Smooth muscle cell (in vitro differentiated cells): ENCODE data around the gene ZNF579. TPM values are rescaled to one million over a fixed set of nuclear protein-coding genes. Genes with fewer than 3 reads are reported as not detected.

Experiments
- DNase-seq: peaks from one replicate; lab custom pipeline; 2025; ENCODE audit not compliant: unreplicated experiment; lab: John Stamatoyannopoulos, UW
- H2AFZ ChIP-seq: fragments of 200-600 bp; sonication (generic); 2 replicates; pipeline ENCODE4 v1.6.0; 2016; ENCODE audit warnings: antibody characterized with exemption, low read depth, mild to moderate bottlenecking
- H3F3A ChIP-seq: fragments of 200-600 bp; sonication (generic); 2 replicates; pipeline ENCODE4 v1.6.0; 2017; ENCODE audit warnings: antibody characterized with exemption, low read depth
- H3K27ac ChIP-seq: fragments of 200-600 bp; sonication (generic); 2 replicates; pipeline ENCODE4 v1.5.1; 2016; ENCODE audit warnings: low read depth, mild to moderate bottlenecking
- H3K27me3 ChIP-seq: fragments of 200-600 bp; sonication (generic); 2 replicates; pipeline ENCODE4 v1.6.1; 2016; ENCODE audit warnings: low read depth, mild to moderate bottlenecking
- H3K36me3 ChIP-seq: fragments of 200-600 bp; sonication (generic); 2 replicates; pipeline ENCODE4 v1.5.1; 2016; ENCODE audit warnings: low read depth
- H3K4me1 ChIP-seq: fragments of 200-600 bp; sonication (generic); 2 replicates; pipeline ENCODE4 v1.5.1; 2016; ENCODE audit warnings: low read depth
- H3K4me2 ChIP-seq: fragments of 200-600 bp; sonication (generic); 2 replicates; pipeline ENCODE4 v1.6.0; 2016; ENCODE audit warnings: mild to moderate bottlenecking
- H3K4me3 ChIP-seq: fragments of 200-600 bp; sonication (generic); 2 replicates; pipeline ENCODE4 v1.5.1; 2016; ENCODE audit warnings: mild to moderate bottlenecking
- H3K79me2 ChIP-seq: fragments of 200-600 bp; sonication (generic); 2 replicates; pipeline ENCODE4 v1.6.0; 2016; ENCODE audit warnings: low read depth, mild to moderate bottlenecking
- H3K9ac ChIP-seq: fragments of 200-600 bp; sonication (generic); 2 replicates; pipeline ENCODE4 v1.6.0; 2016; ENCODE audit warnings: low read depth
- H3K9me3 ChIP-seq: fragments of 200-600 bp; sonication (generic); replicated peaks from 2 replicates; pipeline ENCODE4 v1.5.1; 2016; ENCODE audit warnings: low read depth
- H4K20me1 ChIP-seq: fragments of 200-600 bp; sonication (generic); 2 replicates; pipeline ENCODE4 v1.6.0; 2016; ENCODE audit warnings: low read depth
- CTCF ChIP-seq: fragments of 200-600 bp; sonication (generic); IDR thresholded peaks from 2 replicates; pipeline ENCODE4 v1.5.1; 2017; ENCODE audit warnings: borderline replicate concordance, mild to moderate bottlenecking, antibody characterized with exemption; ENCODE audit not compliant: insufficient read depth, poor library complexity, severe bottlenecking
- WGBS: methylation state at CpG from one replicate; pipeline ENCODE4 v1.1.7; 2016; ENCODE audit warnings: low lambda C conversion rate; 5-methylcytosine and 5-hydroxymethylcytosine counted together
- polyA plus RNA-seq: library from polyadenylated mRNA; unstranded; fragments of >200 nt; fragmentation: Nextera tagmentation; extraction: Ambion mirVana; gene quantifications from 2 replicates; pipeline ENCODE4 v1.2.1, GENCODE V29; 2016
- total RNA-seq: library from RNA; depleted of rRNA; stranded (reverse); fragments of >200 nt; gene quantifications from 2 replicates; pipeline ENCODE4 v1.2.3, GENCODE V29; 2014

The ZNF579 gene
- total and polyA plus RNA-seq, 2 experiments from 2014 or later = 4.2 to 15.1 TPM

GRCh38 chr19:55598034-55598433 lies 17.4 kb upstream of the ZNF579 start:
- no peak for DNase-seq
- H3K79me2 ChIP-seq = no peaks in the 10 kb centered on the region
- H3K27ac ChIP-seq = no peak overlapping the region
- H3K36me3 ChIP-seq = no peaks in the 10 kb centered on the region
- no peak overlapping the region for H2AFZ ChIP-seq
- no peaks in the 10 kb centered on the region for H3K9me3 ChIP-seq
- H3K4me2 ChIP-seq = peak overlapping the region; percentile 78
- no peak for TF ChIP-seq CTCF
- H3K4me1 ChIP-seq = peaks cover 6% of the 10 kb centered on the region
- no peaks in the 10 kb centered on the region for H3K27me3 ChIP-seq
- H3K4me3 ChIP-seq = no peak overlapping the region
- WGBS = 82% methylated on average over 9 of the region's 9 CpGs
- H4K20me1 ChIP-seq = no peaks in the 10 kb centered on the region
- no peak overlapping the region for H3K9ac ChIP-seq
- peaks cover 9% of the 10 kb centered on the region for H3F3A ChIP-seq

GRCh38 chr19:55597501-55597921 lies 16.9 kb upstream of the ZNF579 start:
- H3K4me3 ChIP-seq = no peak overlapping the region
- no peak overlapping the region for H3K9ac ChIP-seq
- no peak overlapping the region for H3K4me2 ChIP-seq
- TF ChIP-seq CTCF = no peak
- 97% methylated on average over 23 of the region's 30 CpGs for WGBS
- H3K4me1 ChIP-seq = peaks cover 6% of the 10 kb centered on the region
- H3F3A ChIP-seq = peaks cover 9% of the 10 kb centered on the region
- H3K27me3 ChIP-seq = no peaks in the 10 kb centered on the region
- no peak overlapping the region for H3K27ac ChIP-seq
- no peaks in the 10 kb centered on the region for H4K20me1 ChIP-seq
- no peaks in the 10 kb centered on the region for H3K79me2 ChIP-seq
- DNase-seq = no peak
- no peak overlapping the region for H2AFZ ChIP-seq
- no peaks in the 10 kb centered on the region for H3K9me3 ChIP-seq
- no peaks in the 10 kb centered on the region for H3K36me3 ChIP-seq

- Histone ChIP-seq H3K9ac (no peak overlapping the region), H4K20me1 (no peaks in the 10 kb centered on the region), H3K27ac (no peak overlapping the region), H3F3A (peaks cover 7% of the 10 kb centered on the region), H3K79me2 (no peaks in the 10 kb centered on the region), H3K9me3 (no peaks in the 10 kb centered on the region), H2AFZ (no peak overlapping the region), H3K27me3 (no peaks in the 10 kb centered on the region), H3K4me1 (peaks cover 6% of the 10 kb centered on the region), H3K36me3 (no peaks in the 10 kb centered on the region), H3K4me3 (no peak overlapping the region), H3K4me2 (no peak overlapping the region)
- DNase-seq = no peak
- TF ChIP-seq CTCF = no peak
- WGBS = 100% methylated on average over 3 of the region's 3 CpGs
Measured at GRCh38 chr19:55596304-55596703, 15.7 kb upstream of the ZNF579 start.

- H3K9me3 ChIP-seq = no peaks in the 10 kb centered on the region
- H3K27me3 ChIP-seq = no peaks in the 10 kb centered on the region
- no peaks in the 10 kb centered on the region for H3K36me3 ChIP-seq
- H3K27ac ChIP-seq = no peak overlapping the region
- no peak overlapping the region for H2AFZ ChIP-seq
- H3K9ac ChIP-seq = no peak overlapping the region
- H3K79me2 ChIP-seq = no peaks in the 10 kb centered on the region
- no peaks in the 10 kb centered on the region for H4K20me1 ChIP-seq
- DNase-seq = no peak
- H3K4me1 ChIP-seq = no peaks in the 10 kb centered on the region
- H3F3A ChIP-seq = no peaks in the 10 kb centered on the region
- 98% methylated on average over 4 of the region's 4 CpGs for WGBS
- H3K4me3 ChIP-seq = no peak overlapping the region
- H3K4me2 ChIP-seq = no peak overlapping the region
- TF ChIP-seq CTCF = no peak
Measured at GRCh38 chr19:55594996-55595545, 14.4 kb upstream of the ZNF579 start.
